K562 (cell line): ENCODE measurements around the gene FUCA2. TPM values are rescaled to one million over a fixed set of nuclear protein-coding genes. Genes with fewer than 3 reads are reported as not detected.

Experiments
- ATAC-seq: fragments of 200-7000 bp; cut with Tn5 transposase; 3 replicates; pipeline ENCODE4 v1.9.1; 2020; ENCODE audit warnings: moderate library complexity
- BruUV-seq: library from RNA; stranded (reverse); fragments of 400-500 nt; replicated peaks from 2 replicates; lab custom pipeline; 2021; lab: Mats Ljungman, UMichigan
- CTCF ChIA-PET: fragments of 300-600 bp; formaldehyde crosslinking; extraction: SDS; loops from one replicate; lab custom pipeline; 2021; ENCODE audit warnings: low intra/inter-chr PET ratio; lab: Yijun Ruan, JAX
- POLR2A ChIA-PET: fragments of 300-600, 350-650 bp; sonication (Branson Sonifier 250); formaldehyde crosslinking; extraction: SDS; loops from one replicate; lab custom pipeline; 2021; ENCODE audit warnings: antibody characterized with exemption, inconsistent platforms; lab: Yijun Ruan, JAX
- DNase-seq, 4 experiments: peaks; one replicate each; pipeline versions ENCODE4 v3.0.0 to v3.0.0-alpha.2; 2011 to 2018; ENCODE audit warnings: low spot score in 3 of 4, mixed read lengths in 3 of 4; ENCODE audit errors: extremely low read depth in 1 of 4
- FAIRE-seq: peaks from 2 replicates; lab custom pipeline; 2011; peaks lifted over from hg19 to GRCh38; lab: Jason Lieb, UNC
- H2AFZ ChIP-seq: 2 replicates; pipeline ENCODE4 v1.6.0; 2011; ENCODE audit warnings: low read depth, low read length, control low read depth, inconsistent platforms
- H3K27ac ChIP-seq: fragments of 200-600 bp; 3 replicates; pipeline ENCODE4 v1.8.0; 2011; ENCODE audit warnings: low read depth, mild to moderate bottlenecking, control low read depth, inconsistent platforms, low read length, moderate library complexity, mixed read lengths; ENCODE audit errors: extremely low read depth
- H3K27me3 ChIP-seq, 2 experiments: fragments of 300-600 bp in 1 of 2; 2 replicates in 1 of 2; 3 replicates in 1 of 2; pipeline versions ENCODE4 v1.6.0 to v1.8.0; 2011; ENCODE audit warnings: inconsistent platforms in 2 of 2, low read length in 2 of 2, mild to moderate bottlenecking in 1 of 2, mixed read lengths in 1 of 2, moderate library complexity in 1 of 2; ENCODE audit not compliant: control insufficient read depth in 2 of 2, insufficient read depth in 2 of 2
- H3K36me3 ChIP-seq: fragments of 300-600 bp; 3 replicates; pipeline ENCODE4 v1.8.0; 2011; ENCODE audit warnings: mild to moderate bottlenecking, low read length, inconsistent platforms; ENCODE audit not compliant: control insufficient read depth, insufficient read depth
- H3K4me1 ChIP-seq, 2 experiments: fragments of 200-600 bp in 1 of 2; replicated peaks in 1 of 2; 2 replicates in 1 of 2; 3 replicates in 1 of 2; pipeline versions ENCODE4 v1.5.1 to v1.8.0; 2011; ENCODE audit warnings: inconsistent platforms in 2 of 2, low read length in 2 of 2, mild to moderate bottlenecking in 1 of 2, mixed read lengths in 1 of 2, moderate library complexity in 1 of 2; ENCODE audit not compliant: control insufficient read depth in 2 of 2, insufficient read depth in 2 of 2
- H3K4me2 ChIP-seq: 2 replicates; pipeline ENCODE4 v1.6.1; 2011; ENCODE audit warnings: low read length, control low read depth, inconsistent platforms, mixed read lengths; ENCODE audit not compliant: insufficient read depth
- H3K4me3 ChIP-seq: fragments of 200-600 bp; sonication (generic), shearing (Covaris generic); 2 replicates; pipeline ENCODE4 v1.5.1; 2016; ENCODE audit warnings: control low read depth, inconsistent platforms
- H3K79me2 ChIP-seq: fragments of 200-600 bp; 3 replicates; pipeline ENCODE4 v1.8.0; 2011; ENCODE audit warnings: low read length, inconsistent platforms; ENCODE audit not compliant: control insufficient read depth, insufficient read depth
- H3K9ac ChIP-seq, 2 experiments: 2 replicates each; pipeline versions ENCODE4 v1.6.0 to v1.6.1; 2011; ENCODE audit warnings: low read depth in 2 of 2, low read length in 2 of 2, control low read depth in 1 of 2, inconsistent platforms in 1 of 2, mild to moderate bottlenecking in 1 of 2, mixed read lengths in 1 of 2; ENCODE audit not compliant: insufficient read depth in 1 of 2
- H3K9me1 ChIP-seq: one replicate; pipeline ENCODE4 v1.6.0; 2011; ENCODE audit warnings: inconsistent platforms, mild to moderate bottlenecking, low read length, moderate library complexity; ENCODE audit not compliant: control insufficient read depth, insufficient read depth
- H3K9me3 ChIP-seq: replicated peaks from 2 replicates; pipeline ENCODE4 v1.5.1; 2011; ENCODE audit warnings: low read depth, low read length, inconsistent platforms; ENCODE audit not compliant: control insufficient read depth, insufficient read depth
- H4K20me1 ChIP-seq: replicated peaks from 2 replicates; pipeline ENCODE4 v1.6.1; 2011; ENCODE audit warnings: low read length, inconsistent platforms, mixed read lengths; ENCODE audit not compliant: control insufficient read depth, insufficient read depth
- CHD1 ChIP-seq: fragments of 200-600 bp; sonication (generic); IDR thresholded peaks from one replicate; pipeline ENCODE4 v1.6.1; 2012; ENCODE audit warnings: mild to moderate bottlenecking, moderate library complexity, low read length, inconsistent platforms
- HMGN3 ChIP-seq: IDR thresholded peaks from 2 replicates; pipeline ENCODE4 v1.6.1; 2011; ENCODE audit warnings: borderline replicate concordance, low read depth, mild to moderate bottlenecking, mixed read lengths, low read length; ENCODE audit not compliant: insufficient read length; ENCODE audit errors: extremely low read depth
- JUN ChIP-seq, 2 experiments: sonication (generic) in 1 of 2; formaldehyde crosslinking in 1 of 2; IDR thresholded peaks; 2 replicates each; pipeline versions ENCODE4 v1.6.1 to v1.8.0; 2012 to 2022; ENCODE audit warnings: borderline replicate concordance in 2 of 2, mild to moderate bottlenecking in 2 of 2, improper control_type of control experiment in 1 of 2, low read depth in 1 of 2, low read length in 1 of 2, missing genetic modification reagents in 1 of 2
- KDM1A ChIP-seq, 2 experiments: fragments of 450-650 bp; IDR thresholded peaks; 2 replicates each; pipeline ENCODE4 v1.6.1; 2016; ENCODE audit warnings: mild to moderate bottlenecking in 2 of 2
- MAFG ChIP-seq: fragments of 450-650 bp; conservative IDR thresholded peaks from 2 replicates; pipeline ENCODE4 v1.6.1; 2016; ENCODE audit warnings: missing genetic modification characterization, missing compliant biosample characterization
- MEIS2 ChIP-seq: fragments of 450-650 bp; IDR thresholded peaks from 2 replicates; pipeline ENCODE4 v1.6.1; 2014; ENCODE audit warnings: mild to moderate bottlenecking; ENCODE audit not compliant: partially characterized antibody
- NCOA4 ChIP-seq: fragments of 450-650 bp; IDR thresholded peaks from 2 replicates; pipeline ENCODE4 v1.6.1; 2018; ENCODE audit warnings: mild to moderate bottlenecking; ENCODE audit not compliant: partially characterized antibody
- PHF8 ChIP-seq: fragments of 200-600 bp; sonication (generic); IDR thresholded peaks from 2 replicates; pipeline ENCODE4 v1.6.1; 2012; ENCODE audit warnings: mixed run types, mild to moderate bottlenecking, inconsistent platforms, low read length, moderate library complexity, borderline replicate concordance
- RBFOX2 ChIP-seq: fragments of 200-400 bp; formaldehyde crosslinking; IDR thresholded peaks from 2 replicates; pipeline ENCODE4 v1.6.1; 2017; ENCODE audit warnings: low read depth, mild to moderate bottlenecking, low read length, moderate library complexity
- ZKSCAN8 ChIP-seq: fragments of 200-800 bp; sonication (Bioruptor generic); IDR thresholded peaks from 2 replicates; pipeline ENCODE4 v1.6.1; 2016; ENCODE audit warnings: missing genetic modification characterization, missing compliant biosample characterization
- ZNF436 ChIP-seq: fragments of 250-450, 450-650 bp; sonication (Bioruptor Pico); formaldehyde crosslinking; IDR thresholded peaks from 2 replicates; pipeline ENCODE4 v1.7.0; 2020; ENCODE audit warnings: mild to moderate bottlenecking
- ZNF780A ChIP-seq: fragments of 250-450 bp; sonication (Bioruptor Pico); IDR thresholded peaks from 2 replicates; pipeline ENCODE4 v1.5.0; 2021; ENCODE audit warnings: mild to moderate bottlenecking
- WGBS: fragments of 100-300 bp; shearing (Covaris generic); methylation state at CpG from one replicate; pipeline ENCODE4 v1.1.6; 2016; ENCODE audit warnings: low coverage, mixed read lengths; ENCODE audit not compliant: insufficient coverage; ENCODE audit errors: missing lambda C conversion rate; 5-methylcytosine and 5-hydroxymethylcytosine counted together
- in situ Hi-C: fragments of 300-500 bp; cut with MboI; formaldehyde crosslinking; loops from 4 replicates; pipeline ENCODE4 v1.15.0; 2018; ENCODE audit warnings: inconsistent platforms, mixed read lengths
- intact Hi-C: fragments of 100-400 bp; cut with micrococcal nuclease; formaldehyde crosslinking; loops from 2 replicates; pipeline ENCODE4 v1.14.2; 2022
- polyA plus RNA-seq, 8 experiments: library from polyadenylated mRNA; depleted of rRNA in 4 of 8; stranded (reverse) in 5 of 8; unstranded in 3 of 8; fragments of >200 nt; fragmentation: Nextera tagmentation in 2 of 8; fragmentation: Illumina TruSeq in 1 of 8; extraction: Ambion mirVana in 2 of 8; extraction: Trizol in 1 of 8; gene quantifications; 2 replicates each; pipeline versions ENCODE4 v1.2.1 to v1.2.3, GENCODE V29; 2011 to 2014; ENCODE audit warnings: inconsistent platforms in 1 of 8, missing spikeins in 1 of 8
- total RNA-seq, 7 experiments: library from RNA; depleted of rRNA in 6 of 7; stranded (reverse); fragments of >200 nt in 6 of 7; fragmentation: Illumina TruSeq in 2 of 7; extraction: Trizol in 2 of 7; gene quantifications; 2 replicates each; pipeline versions ENCODE4 v1.2.1 to v1.2.3, GENCODE V29; 2011 to 2021; ENCODE audit warnings: low replicate concordance in 1 of 7
- TF ChIP-seq, protein P1 (sequence below): fragments of 450-650 bp; formaldehyde crosslinking; IDR thresholded peaks from 2 replicates; pipeline ENCODE4 v1.4.0; 2020; ENCODE audit warnings: mild to moderate bottlenecking, moderate library complexity
- TF ChIP-seq, protein P2 (sequence below), 2 experiments: fragments of 450-650 bp; conservative IDR thresholded peaks; 2 replicates each; pipeline ENCODE4 v1.6.1; 2017; ENCODE audit warnings: mild to moderate bottlenecking in 2 of 2, moderate library complexity in 2 of 2
- TF ChIP-seq, protein P3 (sequence below): fragments of 450-650 bp; IDR thresholded peaks from 2 replicates; pipeline ENCODE4 v1.6.1; 2016
- TF ChIP-seq, protein P4 (sequence below): IDR thresholded peaks from 2 replicates; pipeline ENCODE4 v1.6.1; 2014; ENCODE audit warnings: antibody characterized with exemption

The FUCA2 gene
- total and polyA plus RNA-seq, 9 of the 15 experiments (the other 6 are each of a cell fraction or from before 2014, with no cell fraction given), result 20.6 to 112 (median 79.3) TPM

DNA sequence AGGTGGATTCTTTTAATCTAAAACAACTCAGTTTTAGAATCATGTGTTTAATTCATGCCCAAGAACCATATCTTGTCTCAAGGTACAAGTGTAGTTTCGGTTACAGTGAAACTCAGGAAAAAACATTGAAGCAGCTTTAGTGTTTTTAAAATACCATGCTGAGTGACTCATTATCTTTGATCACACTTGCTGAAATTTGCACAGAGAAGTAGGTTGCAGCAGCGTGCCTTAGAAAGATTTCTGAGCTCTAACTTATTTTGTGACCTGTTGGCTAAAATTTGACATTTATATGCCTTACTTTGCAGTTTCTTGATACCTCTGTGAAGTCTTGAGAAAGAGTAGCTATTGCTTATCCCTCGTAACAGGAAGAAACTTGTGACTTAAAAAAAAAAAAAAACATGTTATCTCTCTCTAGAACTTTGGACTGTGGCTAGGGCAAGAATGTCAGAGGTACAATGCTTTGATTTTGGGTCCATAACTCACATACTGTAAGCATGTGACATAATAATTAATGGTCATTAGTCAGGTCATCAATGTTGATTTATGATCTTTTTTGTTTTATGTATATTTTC lies 34.5 kb upstream of the FUCA2 start:
- no TSS peak for BruUV-seq
- no peaks in the 10 kb centered on the region for H4K20me1 ChIP-seq
- H3K9me1 ChIP-seq, result no peaks in the 10 kb centered on the region
- POLR2A ChIA-PET, result no interaction called here
- H3K4me2 ChIP-seq, result peak overlapping the region; percentile 52; the same call in 1 of the 2 replicates
- 0 out of 5 replicates have a peak, but pooled peaks cover 0 to 5% of the 10 kb centered on the region in 2 experiments for H3K27me3 ChIP-seq
- H3K9ac ChIP-seq, result no peak overlapping the region
- no peak overlapping the region for H3K27ac ChIP-seq
- intact Hi-C loops, result no loop called here
- DNase-seq (peak in 2 of 4 experiments; percentile 20 to 67), FAIRE-seq (peak; percentile 80), ATAC-seq (peak; percentile 77)
- H3K4me1 ChIP-seq, result peaks cover 0 to 15% of the 10 kb centered on the region in 2 experiments; a peak in 4 of 5 replicates
- no peaks in the 10 kb centered on the region for H3K9me3 ChIP-seq
- no peaks in the 10 kb centered on the region for H3K36me3 ChIP-seq
- H3K79me2 ChIP-seq, result no peaks in the 10 kb centered on the region
- CTCF ChIA-PET, result interaction anchor here (0.7 to 0.9 kb wide), 2 partner anchors 648 to 736 kb away, joined by 3 to 4 read pairs; no protein-coding TSS in a partner anchor
- no peak overlapping the region for H3K4me3 ChIP-seq
- H2AFZ ChIP-seq, result peak overlapping the region; percentile 67
- in situ Hi-C loops, result no loop called here
- WGBS, result 4% methylated on average over 3 of the region's 3 CpGs
- TF ChIP-seq ZKSCAN8 (CRISPR knock-in tag) (0 out of 2 replicates have a peak, but pooled peaks have one; percentile 48), RBFOX2 (no peak), ZNF436 (CRISPR knock-in tag) (no peak), MAFG (peak; percentile 74), KDM1A (IDR thresholded peaks at IDR 0.05) (peak in 1 of 2 experiments; percentile 91), HMGN3 (no peak), PHF8 (no peak), NCOA4 (no peak), JUN (IDR thresholded peaks at IDR 0.05; ENCODE audit: borderline replicate concordance, low read depth, low read length) (0 out of 2 replicates have a peak, but pooled peaks have one; percentile 9), JUN (CRISPR knock-in tag; IDR thresholded peaks at IDR 0.05; ENCODE audit: borderline replicate concordance) (no peak), MEIS2 (peak; percentile 93), ZNF780A (no peak), CHD1 (no peak)
- TF ChIP-seq, protein P1, sequence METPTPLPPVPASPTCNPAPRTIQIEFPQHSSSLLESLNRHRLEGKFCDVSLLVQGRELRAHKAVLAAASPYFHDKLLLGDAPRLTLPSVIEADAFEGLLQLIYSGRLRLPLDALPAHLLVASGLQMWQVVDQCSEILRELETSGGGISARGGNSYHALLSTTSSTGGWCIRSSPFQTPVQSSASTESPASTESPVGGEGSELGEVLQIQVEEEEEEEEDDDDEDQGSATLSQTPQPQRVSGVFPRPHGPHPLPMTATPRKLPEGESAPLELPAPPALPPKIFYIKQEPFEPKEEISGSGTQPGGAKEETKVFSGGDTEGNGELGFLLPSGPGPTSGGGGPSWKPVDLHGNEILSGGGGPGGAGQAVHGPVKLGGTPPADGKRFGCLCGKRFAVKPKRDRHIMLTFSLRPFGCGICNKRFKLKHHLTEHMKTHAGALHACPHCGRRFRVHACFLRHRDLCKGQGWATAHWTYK (CRISPR knock-in tag), result no peak
- TF ChIP-seq, protein P2, sequence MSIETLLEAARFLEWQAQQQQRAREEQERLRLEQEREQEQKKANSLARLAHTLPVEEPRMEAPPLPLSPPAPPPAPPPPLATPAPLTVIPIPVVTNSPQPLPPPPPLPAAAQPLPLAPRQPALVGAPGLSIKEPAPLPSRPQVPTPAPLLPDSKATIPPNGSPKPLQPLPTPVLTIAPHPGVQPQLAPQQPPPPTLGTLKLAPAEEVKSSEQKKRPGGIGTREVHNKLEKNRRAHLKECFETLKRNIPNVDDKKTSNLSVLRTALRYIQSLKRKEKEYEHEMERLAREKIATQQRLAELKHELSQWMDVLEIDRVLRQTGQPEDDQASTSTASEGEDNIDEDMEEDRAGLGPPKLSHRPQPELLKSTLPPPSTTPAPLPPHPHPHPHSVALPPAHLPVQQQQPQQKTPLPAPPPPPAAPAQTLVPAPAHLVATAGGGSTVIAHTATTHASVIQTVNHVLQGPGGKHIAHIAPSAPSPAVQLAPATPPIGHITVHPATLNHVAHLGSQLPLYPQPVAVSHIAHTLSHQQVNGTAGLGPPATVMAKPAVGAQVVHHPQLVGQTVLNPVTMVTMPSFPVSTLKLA (conservative IDR thresholded peaks at IDR 0.05), result peak in 1 of 2 experiments; percentile 47; a peak in 1 of 4 replicates
- TF ChIP-seq, protein P3, sequence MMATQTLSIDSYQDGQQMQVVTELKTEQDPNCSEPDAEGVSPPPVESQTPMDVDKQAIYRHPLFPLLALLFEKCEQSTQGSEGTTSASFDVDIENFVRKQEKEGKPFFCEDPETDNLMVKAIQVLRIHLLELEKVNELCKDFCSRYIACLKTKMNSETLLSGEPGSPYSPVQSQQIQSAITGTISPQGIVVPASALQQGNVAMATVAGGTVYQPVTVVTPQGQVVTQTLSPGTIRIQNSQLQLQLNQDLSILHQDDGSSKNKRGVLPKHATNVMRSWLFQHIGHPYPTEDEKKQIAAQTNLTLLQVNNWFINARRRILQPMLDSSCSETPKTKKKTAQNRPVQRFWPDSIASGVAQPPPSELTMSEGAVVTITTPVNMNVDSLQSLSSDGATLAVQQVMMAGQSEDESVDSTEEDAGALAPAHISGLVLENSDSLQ, result peak; percentile 81
- TF ChIP-seq, protein P4, sequence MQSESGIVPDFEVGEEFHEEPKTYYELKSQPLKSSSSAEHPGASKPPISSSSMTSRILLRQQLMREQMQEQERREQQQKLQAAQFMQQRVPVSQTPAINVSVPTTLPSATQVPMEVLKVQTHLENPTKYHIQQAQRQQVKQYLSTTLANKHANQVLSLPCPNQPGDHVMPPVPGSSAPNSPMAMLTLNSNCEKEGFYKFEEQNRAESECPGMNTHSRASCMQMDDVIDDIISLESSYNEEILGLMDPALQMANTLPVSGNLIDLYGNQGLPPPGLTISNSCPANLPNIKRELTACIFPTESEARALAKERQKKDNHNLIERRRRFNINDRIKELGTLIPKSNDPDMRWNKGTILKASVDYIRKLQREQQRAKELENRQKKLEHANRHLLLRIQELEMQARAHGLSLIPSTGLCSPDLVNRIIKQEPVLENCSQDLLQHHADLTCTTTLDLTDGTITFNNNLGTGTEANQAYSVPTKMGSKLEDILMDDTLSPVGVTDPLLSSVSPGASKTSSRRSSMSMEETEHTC, result 0 out of 2 replicates have a peak, but pooled peaks have one; percentile 17
